Right lung (tissue), 5 donors: ENCODE data around the gene CTTN. TPM values are rescaled to one million over a fixed set of nuclear protein-coding genes. Genes with fewer than 3 reads are reported as not detected.
"Not testable (repeated sequence)": the region's sequence is repeated elsewhere in the genome, so short reads cannot be mapped to it uniquely, and the experiment has no call there.

Experiments used
- DNase-seq, 2 donors: peaks; one replicate each; pipeline ENCODE4 v3.0.0-alpha.2; 2013
- polyA plus RNA-seq, 5 donors: library from polyadenylated mRNA; unstranded; fragments of 120-200 nt; gene quantifications; one replicate each; pipeline versions ENCODE4 v1.2.1 to v1.2.3, GENCODE V29; 2013; ENCODE audit warnings: inconsistent platforms in 1 of 5, low replicate concordance in 1 of 5; ENCODE audit not compliant: insufficient read length in 5 of 5, insufficient read depth in 1 of 5

The CTTN gene
- polyA plus RNA-seq, 5 donors: 147 to 191 (median 189) TPM

DNA sequence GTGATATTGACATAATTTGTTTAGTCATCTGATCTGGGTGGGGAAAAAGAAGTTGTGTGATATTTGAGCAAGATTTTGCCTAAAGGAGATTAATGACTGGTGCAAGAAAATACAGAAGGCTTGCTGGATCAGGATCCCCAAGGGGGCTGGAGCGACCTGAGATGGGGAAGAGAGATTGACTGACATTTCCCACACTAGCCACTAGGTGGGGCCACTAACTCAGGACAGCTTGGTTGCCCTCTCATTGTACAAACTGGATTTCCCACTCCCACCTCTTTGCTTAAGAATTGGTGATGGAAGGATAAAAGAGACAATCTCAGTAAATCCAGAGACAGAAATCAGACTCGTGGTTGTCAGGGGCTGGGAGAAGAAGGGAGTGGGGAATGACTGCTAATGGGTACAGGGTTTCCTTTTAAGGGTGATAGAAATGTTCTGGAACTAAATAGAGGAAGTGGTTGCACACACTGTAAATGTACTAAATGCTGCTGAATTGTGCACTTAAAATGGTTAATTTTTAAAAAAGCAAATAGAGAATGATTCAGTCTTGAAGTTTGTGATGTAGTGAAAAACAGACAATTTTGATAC is 50.7 kb downstream of the CTTN start:
- no peak for DNase-seq

DNA sequence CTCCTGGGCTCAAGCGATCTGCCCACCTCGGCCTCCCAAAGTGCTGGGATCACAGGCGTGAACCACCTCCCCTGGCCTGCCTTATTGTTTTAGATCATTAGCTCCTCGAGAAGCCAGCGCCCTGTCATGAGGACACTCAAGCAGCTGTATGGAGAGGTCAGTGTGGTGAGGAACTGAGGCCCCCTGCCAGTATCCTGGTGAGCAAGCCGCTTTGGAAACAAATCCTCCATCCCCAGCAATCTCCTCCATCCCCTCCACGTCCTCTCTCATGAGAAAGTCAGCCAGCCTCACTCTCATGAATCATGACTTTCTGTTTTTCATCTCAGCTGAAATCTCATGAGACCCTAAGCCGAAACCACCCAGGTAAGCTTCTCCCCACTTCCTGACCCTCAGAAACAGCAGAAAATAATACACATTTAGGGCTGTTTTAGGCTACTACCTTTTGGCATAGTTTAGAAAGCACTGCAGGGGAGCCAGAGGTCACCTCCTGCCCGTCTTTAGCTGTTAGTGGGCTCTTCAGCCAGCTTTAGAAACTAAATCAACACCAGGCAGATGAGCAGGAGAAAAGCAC is 56.0 kb downstream of the CTTN start:
- DNase-seq: no peak

DNA sequence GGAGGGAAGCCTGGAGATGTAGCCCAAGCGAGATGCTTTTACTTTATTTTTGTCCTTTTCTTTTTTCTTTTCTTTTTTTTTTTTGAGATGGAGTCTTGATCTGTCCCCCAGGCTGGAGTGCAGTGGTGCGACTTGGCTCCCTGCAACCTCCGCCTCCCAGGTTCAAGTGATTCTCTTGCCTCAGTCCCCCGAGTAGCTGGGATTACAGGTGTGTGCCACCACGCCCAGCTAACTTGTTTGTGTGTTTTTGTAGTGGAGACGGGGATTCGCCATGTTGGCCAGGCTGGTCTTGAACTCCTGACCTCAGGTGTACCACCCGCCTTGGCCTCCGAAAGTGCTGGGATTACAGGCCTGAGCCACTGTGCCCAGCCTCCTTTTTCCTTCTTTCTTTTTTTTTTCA is 56.5 kb downstream of the CTTN start:
- not testable (repeated sequence) for DNase-seq

DNA sequence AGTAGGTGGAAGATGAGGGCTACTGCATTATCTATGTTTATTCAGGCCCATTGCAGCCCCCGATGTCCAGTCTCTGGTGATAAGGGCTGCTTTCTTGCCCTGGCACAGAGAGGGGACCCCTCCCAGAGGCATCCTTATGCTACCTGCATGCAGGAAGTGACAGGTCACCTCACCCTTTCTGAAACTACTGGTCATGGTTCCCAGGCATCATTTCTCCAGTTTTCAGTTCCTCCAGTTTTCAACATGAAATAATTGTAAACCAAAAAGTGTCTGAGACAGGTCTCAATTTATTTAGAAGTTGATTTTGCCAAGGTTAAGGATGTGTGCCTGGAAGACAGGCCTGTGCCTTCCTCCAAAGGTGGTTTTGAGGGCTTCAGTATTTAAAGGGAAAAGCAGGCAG is 57.0 kb downstream of the CTTN start:
- no peak for DNase-seq

DNA sequence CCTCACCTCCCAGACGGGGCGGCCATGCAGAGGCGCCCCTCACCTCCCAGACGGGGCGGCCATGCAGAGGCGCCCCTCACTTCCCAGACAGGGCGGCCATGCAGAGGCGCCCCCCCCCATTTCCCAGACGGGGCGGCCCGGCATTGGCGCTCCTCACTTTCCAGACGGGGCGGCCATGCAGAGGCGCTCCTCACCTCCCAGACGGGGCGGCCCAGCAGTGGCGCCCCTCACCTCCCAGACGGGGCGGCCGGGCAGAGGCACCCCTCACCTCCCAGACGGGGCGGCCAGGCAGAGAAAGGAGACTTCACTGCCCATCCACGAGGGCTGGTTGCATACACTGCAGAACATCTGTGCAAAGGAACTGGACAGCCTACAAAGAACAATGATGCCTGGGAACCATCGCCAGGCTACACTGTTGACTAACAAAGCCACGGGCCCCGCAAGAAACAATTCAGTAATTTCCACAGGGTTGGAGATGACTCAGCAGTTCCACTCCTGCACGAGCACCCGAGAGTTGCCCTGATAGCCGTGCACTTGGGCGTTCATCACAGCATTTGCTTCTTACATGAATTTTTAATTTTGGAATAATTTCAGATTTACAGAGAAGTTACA is 58.7 kb downstream of the CTTN start:
- DNase-seq: no peak

DNA sequence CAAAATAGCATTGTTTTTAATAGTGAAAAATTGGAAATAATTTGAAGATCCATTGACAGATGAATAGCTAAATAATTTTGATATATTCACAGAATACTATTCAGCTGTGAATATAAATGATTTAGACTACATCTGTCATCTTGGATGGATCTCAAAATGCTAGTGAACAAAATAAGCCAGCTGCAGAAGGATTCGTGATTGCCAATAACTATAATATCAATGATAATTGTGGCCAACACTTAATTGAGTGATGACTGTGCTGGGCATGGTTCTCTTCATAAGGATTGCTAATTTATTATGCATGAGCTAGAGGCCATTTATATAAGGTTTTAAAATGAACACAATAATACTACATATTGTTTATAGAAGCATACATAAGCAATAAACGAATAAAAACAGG is 60.4 kb downstream of the CTTN start:
- no peak for DNase-seq

DNA sequence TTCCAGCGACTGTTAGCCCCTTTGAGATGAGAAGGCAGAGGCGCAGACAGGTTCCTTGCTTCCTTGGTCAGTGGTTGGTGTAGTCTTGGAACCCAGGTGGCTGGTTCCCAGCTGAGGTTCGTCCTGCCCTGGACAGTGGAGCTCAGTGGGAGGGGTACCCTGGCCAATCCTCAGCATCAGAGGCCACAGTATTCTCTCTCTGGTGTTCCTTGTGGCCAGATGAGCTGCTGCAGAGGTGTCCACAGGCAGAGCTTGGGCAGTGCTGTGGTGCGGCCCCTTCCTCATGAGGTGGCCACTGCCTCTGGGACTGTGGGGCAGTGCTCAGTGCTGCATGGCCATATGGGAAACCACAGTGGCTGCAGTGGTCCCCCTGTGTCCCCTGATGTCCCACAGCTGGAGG is 61.8 kb downstream of the CTTN start:
- no peak for DNase-seq

DNA sequence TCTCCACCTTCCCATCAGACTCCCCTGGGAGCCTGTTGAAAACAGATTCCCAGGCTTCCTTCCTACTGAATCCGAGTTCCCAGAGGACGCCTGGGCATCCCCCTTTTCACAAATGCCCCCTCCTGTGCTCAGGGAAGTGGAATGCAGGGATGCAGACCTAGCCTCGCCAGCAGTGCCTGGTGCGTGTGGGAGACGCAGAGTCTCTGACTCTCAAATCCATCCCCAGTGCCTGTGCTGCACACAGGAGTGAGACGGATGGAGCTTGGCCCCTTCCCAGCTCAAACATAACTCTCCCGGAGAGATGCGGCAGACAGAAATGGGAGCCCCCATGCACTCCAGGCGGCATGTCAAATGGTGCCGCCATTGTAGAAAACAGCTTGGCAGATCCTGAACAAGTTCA is 62.6 kb downstream of the CTTN start:
- DNase-seq: no peak

DNA sequence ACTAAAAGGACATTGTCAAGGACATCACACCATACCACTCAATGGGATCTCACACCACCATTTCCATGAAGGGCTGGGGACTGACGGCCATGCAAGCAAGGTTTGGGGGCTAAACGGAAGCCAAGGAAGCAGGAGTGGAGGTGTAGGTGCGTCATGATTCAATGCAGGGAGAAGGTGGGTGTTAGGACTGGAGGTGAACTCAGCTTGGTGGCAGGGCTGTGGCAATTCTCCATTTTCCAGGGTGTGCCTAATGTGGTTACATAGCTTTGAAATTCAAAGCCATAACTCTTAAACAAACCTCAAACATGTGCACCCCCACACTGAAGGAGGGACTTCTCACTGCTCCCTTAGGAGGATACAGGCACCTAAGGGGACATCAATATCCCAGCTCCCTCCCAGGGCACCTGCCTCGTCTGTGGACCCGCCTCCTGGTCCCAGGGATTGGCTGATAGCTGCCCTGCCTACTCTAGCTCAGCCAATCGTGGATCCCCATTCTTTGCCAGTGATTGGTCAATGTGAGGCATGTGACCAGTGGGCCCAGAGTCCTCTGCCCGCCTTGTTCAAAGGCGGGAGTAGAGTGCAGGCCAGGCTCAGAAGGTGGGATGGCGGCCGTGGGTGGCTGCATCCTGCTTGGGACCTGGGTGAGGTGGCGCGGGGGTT is 64.6 kb downstream of the CTTN start:
- no peak for DNase-seq

DNA sequence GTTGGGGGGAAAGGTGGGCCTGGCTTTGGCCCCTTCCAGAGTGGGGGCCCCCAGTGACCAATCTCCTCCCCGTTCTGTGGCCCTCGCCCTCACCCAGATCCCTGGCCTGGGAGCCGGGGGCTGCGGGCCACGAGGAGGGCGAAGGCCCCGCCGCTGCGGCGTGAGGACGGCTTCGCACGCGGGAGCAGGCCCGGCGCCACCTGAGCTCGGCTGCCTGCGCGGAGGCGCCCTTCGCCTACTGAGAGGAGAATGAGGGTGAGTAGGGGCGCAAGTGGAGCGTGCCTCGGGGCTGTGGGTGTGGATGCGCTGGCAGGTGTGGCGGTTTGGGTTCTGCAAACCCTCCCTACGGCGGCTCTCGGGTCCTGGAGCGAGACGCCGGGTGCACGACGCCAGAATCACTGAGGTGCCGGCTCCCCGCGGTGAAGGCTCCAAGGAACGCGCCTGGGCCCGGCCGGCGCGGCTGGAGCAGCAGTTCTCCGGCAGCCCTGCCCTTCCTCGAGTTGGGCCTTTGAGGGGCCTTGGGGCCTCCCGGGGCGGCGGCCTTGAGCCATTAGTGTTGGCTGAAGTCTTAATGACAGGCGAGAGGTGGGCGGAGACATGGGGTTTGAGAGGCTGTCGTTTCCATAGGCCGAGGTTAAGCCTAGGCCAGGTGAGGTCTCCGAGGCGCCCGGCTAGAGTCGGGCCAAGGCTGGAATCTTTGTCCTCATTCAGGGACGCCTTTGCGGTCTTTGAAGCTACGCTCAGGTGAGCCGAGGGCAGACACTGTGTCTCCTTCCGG is 65.3 kb downstream of the CTTN start:
- DNase-seq: no peak

DNA sequence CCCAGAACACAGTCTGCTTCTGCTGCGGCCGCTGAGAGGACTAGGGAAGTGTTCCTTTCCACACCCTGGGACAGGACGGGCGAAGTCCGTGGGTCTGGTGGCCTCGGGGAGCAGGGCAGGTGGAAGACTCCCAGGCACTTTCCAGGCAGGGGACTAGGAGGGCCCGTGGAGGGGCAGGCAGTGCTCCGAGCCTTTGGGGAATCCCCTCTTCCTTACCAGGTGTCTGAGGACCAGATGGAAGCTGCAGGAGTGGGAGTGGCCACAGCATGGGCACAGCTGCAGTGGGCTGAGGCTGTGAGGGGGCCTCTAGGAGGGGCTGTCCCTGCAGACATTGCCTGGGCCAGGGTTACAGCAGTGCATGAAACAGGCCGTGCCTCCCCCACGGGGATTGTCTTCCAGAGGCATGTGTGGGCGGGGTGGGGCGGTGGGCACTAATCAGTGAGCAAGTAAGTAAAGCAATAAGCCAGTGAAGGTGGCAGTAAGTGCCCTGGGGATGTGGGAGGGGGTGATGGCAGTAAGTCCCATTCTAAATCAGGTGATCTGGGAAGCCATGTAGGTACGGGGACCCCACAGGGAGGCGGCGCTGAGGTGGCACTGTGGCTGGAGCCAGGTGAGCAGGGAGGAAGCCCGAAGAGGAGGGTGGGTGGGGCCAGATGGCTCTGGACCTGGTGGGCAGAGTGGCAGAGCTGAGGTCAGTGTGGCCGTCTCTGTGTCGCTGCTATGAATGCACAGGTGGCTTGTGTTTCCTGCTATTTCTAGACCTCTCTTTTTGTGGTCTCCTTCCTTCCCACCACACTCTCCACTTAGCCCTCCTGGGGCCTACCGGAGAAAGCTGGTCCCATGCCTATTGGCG is 66.4 kb downstream of the CTTN start:
- no peak for DNase-seq

DNA sequence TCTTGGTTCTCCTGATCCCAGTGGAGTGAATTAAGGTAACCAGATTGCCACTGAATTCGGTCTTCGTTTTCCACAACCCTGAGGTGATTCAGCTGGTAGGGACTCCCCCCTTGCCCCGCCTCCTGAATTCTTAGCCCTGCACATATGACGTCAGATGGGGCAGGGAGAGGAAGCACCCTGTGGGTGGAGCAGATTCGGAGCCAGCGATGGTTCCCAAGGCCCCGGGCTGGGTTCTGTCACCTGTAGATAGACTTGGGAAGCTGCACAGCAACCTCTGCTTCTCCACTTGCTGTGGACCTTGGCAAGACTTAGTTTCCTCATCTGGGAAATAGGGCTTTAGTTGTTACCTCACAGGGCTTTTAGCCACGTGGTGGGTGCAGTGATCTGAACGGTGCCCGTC is 67.8 kb downstream of the CTTN start:
- no peak for DNase-seq

DNA sequence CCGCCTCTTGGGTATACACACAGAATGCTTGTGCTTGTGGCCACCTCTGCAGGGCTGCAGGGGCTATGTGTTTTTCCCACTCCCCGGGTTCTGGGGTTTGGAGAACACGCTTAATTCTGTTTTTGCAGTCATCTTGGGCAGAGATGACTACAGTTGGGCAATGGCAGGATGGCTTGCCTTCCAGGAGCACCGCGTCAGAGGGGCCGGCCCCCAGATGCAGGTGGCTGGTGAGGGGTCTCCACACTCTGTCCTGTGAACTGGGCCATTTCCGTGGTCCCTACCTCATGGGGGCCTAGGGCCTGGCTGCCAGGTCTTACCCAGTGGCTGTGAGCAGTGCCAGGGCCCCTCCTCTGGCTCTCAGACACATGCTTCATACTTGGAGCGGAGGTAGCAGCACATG is 68.3 kb downstream of the CTTN start:
- DNase-seq: no peak

DNA sequence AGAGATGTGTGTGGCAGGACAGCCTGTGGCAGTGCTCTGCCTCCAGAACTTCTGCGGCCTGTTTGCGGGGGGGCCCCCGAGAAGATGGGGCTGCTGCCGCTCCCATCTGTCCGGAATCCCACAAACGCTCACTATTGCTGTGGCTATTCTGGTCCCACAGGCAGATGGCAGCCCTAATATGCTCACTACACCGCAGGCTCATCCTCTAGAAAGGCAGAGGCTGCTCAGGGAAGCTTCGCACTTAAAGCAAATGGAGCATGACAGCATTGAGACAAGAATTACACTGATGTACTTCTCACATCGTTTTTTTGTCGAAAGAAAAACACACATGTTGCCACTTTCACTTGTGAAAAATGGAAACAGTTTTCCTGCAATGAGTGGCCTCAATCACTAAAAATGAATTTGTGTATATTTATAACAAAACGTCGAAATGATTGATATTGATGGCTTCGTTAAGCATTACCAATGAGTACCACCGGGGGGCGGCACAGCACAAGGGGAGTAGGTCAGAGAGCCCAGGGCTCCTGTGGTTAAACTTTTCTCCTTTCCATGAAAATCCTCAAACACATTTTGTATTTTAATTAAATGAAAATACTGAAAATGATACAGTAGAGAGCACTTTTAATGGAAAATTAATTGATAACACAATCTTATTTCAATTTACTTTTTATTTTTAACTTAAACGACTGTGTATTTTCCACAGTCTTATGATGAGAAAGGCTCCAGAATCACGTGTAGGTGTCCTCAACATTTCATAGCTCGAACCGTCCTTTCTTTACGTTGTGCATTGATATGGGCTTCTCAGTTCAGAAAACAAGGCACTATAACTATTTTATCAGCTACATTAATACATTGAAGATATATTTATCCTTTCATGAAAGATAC is 69.1 kb downstream of the CTTN start:
- peak; percentile 12 to 31 for DNase-seq

DNA sequence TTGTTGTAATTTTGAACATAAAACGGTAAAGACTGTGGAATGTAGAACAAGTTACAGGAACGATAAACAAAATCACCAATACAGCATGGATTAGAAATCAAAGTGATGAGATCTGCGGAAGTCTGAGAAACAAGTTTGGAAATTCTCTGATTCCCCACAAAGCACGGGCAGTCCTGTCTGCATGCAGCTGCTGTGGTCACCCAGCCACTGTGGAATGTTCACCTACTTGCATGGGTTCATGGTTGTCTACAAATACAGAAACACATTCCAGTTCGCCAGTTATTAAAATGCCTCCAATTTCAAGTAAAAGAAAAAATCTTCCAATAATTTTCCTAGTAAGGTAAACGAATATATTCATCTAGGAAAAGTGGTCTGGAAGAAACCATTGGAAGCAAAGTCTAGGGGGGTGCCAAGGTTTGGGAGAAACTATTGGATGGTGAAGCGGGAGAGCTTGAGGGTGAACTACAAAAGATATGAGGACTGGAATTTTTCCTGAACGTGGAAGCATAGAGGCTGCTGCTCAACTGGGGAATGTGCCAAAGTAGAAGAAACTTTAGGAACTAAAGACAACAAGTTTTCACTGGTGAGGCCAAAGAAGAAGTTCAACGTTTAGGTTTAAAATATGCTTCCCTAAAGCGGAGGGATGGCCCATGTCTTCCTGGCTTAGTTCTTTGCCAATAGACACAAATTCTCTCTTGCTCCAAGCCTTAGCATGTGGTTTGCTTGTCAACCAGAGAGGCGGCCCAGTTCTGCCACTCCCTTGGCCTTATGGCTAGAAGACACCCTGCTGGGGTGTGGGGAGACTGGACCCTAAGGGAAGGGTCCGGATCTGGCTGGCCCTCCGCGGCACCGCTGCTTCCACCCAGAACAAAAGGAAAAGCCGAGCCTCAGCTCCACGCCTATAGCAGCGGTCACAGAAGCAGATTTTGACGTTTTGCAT is 70.2 kb downstream of the CTTN start:
- no peak for DNase-seq

DNA sequence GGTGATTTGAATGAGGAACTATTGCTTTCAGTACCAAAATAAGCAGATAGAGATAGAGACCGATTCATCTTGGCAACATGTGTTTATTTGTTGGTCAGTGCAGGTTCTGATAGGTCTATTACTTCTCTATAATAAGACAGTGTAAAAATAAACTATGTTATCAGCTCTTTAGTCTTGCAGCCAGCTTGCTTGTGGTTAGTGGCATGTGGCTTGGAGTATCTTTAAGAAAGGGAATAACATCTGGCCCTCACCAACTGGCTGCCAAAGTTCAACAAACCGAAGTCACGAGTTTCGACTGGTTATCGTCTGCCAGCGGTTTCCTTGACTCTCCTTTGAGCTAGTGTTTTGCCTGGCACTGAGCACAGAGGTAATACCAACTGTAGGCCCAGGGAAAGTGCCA is 71.8 kb downstream of the CTTN start:
- DNase-seq: no peak

DNA sequence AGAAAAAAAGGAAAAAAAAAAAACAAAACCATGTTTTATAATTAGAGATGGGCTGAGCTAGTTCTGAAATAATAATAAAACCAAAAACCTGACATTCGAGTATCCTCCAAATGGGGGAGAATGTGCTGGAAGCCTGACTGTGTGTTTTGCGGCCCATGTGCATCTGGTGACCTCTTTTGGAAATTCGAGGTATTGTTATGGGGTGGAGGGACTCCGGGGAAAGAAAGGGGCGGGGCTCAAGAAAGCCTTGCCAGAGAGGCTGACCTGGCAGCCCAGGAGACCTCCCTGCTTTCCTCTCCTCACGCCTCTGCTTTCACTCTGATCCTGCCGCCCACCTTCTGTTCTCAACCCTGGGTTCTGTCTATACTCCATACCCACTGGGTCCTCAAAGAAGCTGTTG is 72.9 kb downstream of the CTTN start:
- no peak for DNase-seq

DNA sequence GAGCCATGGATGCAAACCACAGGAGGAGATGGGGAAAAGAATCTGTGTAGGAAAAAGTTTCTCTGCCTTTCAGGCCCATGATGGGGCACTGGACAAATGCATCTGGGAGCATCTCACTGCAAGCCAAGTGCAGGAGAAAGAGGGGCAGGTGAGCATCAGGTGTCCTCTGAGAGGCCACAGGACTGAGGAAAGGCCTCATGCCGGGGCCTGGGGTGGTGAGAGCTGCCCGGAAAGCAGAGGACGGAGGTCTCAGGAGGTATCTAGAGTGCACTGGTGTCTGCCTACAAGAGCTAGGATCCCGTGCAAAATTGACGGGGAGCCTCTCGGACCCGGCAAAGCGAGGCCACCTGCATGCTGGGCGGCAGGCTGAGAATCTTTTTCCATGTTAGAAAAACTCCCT is 73.9 kb downstream of the CTTN start:
- DNase-seq: no peak

DNA sequence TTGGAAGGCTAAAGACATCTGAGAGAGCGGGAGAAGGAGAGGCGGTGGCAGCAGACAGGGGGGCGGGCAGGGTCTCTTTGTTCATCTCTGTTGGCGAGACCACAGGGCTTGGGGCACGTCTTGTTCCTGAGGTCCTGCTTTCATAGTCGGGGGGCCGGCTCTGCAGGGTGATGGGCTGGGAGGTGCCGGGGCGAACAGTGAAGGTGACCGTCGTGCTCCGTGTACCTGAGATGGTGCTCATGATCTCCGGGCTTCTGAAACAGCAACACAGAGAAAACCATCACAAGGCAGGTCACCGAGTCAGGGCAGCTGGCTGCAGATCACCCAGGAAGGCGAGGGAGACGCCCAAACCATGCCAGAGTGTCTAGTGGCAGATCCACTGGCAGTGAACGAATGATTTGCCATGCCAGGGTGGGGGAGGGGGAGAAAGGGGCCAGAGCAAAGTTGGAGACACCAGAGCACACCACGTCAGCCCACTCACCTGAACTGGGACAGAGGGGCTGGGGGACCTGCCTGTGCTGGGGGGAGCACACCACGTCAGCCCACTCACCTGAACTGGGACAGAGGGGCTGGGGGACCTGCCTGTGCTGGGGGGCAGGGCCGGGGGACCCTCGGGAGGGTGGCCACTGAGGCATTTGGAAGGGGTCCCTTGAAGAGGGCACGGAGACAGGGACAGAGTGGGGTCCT is 75.0 kb downstream of the CTTN start:
- no peak for DNase-seq
